GM12801 (cell line): Measurements from ENCODE around the gene SYNE2.

ENCODE experiments used
- CTCF ChIP-seq: IDR thresholded peaks from one replicate; pipeline ENCODE4 v1.5.1; 2011; ENCODE audit warnings: control low read depth; ENCODE audit not compliant: insufficient read length; ENCODE audit errors: extremely low read depth

The SYNE2 gene

GRCh38 chr14:63897721-63898163 lies 44.9 kb downstream of the SYNE2 start:
- no peak for TF ChIP-seq CTCF

- no peak for TF ChIP-seq CTCF
Observed at GRCh38 chr14:63899953-63900352, 47.1 kb downstream of the SYNE2 start.

GRCh38 chr14:63901434-63902085 lies 48.8 kb downstream of the SYNE2 start:
- no peak for TF ChIP-seq CTCF

- TF ChIP-seq CTCF: no peak
Observed at GRCh38 chr14:63902375-63902976, 49.7 kb downstream of the SYNE2 start.

- TF ChIP-seq CTCF: no peak
Observed at GRCh38 chr14:63904724-63905123, 51.9 kb downstream of the SYNE2 start.

- TF ChIP-seq CTCF: no peak
Observed at GRCh38 chr14:63905370-63905769, 52.6 kb downstream of the SYNE2 start.

GRCh38 chr14:63908667-63909264 lies 56.0 kb downstream of the SYNE2 start:
- no peak for TF ChIP-seq CTCF
